HG03558 (cell line): ENCODE measurements around the gene NOL4L.

Source experiments
- ATAC-seq: cut with Tn5 transposase; IDR thresholded peaks from one replicate; pipeline ENCODE4 v1.9.1; 2021; ENCODE audit warnings: moderate number of reproducible peaks; ENCODE audit not compliant: unreplicated experiment; ENCODE audit errors: extremely low read depth

The NOL4L gene

DNA sequence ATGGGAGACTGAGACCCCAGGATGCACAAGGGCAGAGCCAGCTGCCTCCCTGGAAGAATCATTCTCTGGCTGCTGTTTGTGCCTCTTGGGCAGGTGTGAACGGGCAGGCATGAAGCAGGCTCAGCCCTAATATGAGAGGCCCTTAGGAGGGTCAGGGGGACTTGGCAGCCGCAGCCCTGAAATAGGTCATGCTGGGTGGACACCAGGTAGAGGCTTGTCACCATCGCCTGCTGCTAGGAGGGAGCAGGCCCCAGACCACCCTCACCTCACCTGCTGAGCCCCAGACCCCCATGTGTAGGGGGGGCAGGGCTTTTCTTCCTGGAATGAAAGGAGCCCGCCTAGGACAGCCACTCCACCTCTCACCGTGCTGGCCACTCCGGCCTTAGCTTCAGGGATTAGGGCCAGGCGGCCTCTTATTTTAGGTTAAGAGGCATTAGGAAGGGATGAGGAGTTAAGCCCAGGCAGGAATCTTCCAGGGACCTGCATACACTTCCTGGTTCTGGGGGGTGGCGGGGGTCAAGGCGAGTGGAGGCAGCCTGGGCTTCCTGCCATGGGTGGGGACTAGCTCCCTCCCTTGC, 134.6 kb downstream of the NOL4L start:
- no peak for ATAC-seq

GRCh38 chr20:32449890-32450401, 135.2 kb downstream of the NOL4L start:
- ATAC-seq: no peak

- no peak for ATAC-seq
Observed at GRCh38 chr20:32449057-32449889, 135.9 kb downstream of the NOL4L start.

- no peak for ATAC-seq
Observed at GRCh38 chr20:32448306-32449056, 136.7 kb downstream of the NOL4L start.

GRCh38 chr20:32447136-32448027, 137.8 kb downstream of the NOL4L start:
- no peak for ATAC-seq

DNA sequence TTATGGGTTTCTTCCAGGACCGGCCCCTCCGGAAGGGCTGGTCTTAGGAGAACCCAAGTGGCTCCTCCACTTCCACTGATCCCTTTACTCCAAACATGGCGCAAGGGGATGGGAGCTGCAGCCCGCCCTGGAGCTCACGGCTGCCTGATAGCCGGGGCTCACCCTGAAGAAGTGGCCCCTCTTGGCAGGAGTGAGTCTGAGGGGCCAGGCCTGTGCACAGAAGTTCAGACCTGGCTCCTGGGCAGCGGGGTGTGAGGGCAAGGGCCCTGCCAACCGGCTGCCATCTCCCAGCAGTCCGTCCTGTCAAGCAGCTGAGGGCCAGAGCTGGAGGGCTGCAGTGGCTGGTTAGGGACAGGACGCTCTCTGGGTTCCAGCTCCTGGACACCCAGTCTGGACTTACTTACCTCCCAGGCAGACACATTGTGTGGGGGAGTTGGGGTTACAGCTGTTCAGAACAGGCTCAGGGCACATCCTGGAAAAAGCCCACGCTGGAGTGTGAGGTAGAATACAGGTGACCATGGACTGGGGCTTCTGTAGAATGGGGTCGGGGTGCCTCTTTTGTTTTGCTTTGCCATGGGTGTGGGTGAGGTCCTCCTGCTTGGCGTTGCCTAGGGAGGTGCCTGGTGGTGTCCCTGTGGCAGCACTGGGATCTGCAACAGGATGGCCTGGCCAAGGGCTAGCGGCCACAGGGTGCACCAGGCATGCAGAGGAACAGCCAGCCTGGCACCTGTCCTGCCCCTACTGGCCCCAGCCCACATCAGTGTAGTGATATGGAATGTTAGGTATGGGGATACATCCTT, 138.6 kb downstream of the NOL4L start:
- no peak for ATAC-seq

GRCh38 chr20:32445539-32446273, 139.4 kb downstream of the NOL4L start:
- no peak for ATAC-seq

- ATAC-seq: no peak
Observed at GRCh38 chr20:32444474-32445220, 140.5 kb downstream of the NOL4L start.

- no peak for ATAC-seq
Observed at GRCh38 chr20:32443386-32443974, 141.7 kb downstream of the NOL4L start.

- ATAC-seq: no peak
Observed at GRCh38 chr20:32442630-32443373, 142.3 kb downstream of the NOL4L start.

DNA sequence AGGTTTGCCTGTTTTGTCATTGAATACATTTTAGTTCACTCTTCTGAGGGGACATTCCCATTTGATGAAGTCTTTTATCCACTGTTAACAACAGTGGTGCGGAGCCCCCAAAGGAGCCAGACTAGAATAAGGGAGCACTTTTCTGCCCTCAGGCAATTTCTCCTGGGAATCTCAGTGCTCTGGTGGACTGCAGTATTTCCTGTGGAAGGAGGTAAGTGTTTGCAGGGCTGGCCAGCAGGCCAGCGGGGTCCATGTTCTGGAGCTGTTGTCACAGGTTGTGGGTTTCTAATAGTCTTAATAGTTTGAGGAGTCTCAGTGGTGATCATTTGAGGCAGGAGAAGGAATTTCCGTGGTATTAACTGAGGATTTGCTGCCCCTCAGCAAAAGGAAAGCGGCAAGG, 143.5 kb downstream of the NOL4L start:
- ATAC-seq: no peak

GRCh38 chr20:32440758-32441078, 144.4 kb downstream of the NOL4L start:
- no peak for ATAC-seq

- no peak for ATAC-seq
Observed at GRCh38 chr20:32440069-32440757, 144.9 kb downstream of the NOL4L start.

DNA sequence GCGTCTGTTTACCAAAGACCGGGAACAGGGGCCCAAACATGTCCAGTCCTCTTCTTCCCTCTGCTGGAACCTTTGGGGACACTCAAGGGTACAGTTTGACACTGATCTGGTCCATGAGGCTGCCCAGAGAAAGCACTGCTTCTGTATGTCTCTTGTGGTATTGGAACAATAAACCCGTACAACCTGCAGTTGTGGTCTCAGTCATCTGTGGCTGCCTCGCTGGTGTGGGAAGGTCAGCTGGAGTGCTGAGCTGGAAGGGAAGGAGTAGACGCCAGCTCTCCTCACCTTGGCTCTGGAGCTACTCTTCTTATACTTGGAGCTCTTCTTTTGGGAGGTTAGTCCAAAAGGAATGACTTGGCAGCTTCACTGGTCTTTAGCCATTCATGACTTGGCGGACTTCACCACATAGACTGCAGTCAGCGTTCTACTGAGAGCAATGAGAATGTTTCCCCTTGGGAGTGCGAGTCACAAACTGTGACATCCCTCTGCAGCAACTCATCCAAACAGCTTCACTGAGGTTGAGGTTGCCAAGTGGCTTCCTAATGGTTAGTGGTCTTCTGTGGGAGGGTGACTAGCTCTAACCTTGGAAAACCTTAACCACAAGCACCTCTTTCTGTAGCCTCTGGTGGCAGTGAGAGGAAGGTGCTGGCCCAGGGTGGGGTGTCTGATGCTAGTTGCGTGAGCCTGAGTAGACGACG, 145.9 kb downstream of the NOL4L start:
- ATAC-seq: no peak

- no peak for ATAC-seq
Observed at GRCh38 chr20:32438331-32438858, 146.7 kb downstream of the NOL4L start.
